CD4-positive, alpha-beta T cell (primary cell): ENCODE data around the gene IPO11. TPM values are rescaled to one million over a fixed set of nuclear protein-coding genes. Genes with fewer than 3 reads are reported as not detected.

Source experiments
- ATAC-seq: fragments of 200-7000 bp; cut with Tn5 transposase; one replicate; pipeline ENCODE4 v1.10.0; 2022; ENCODE audit warnings: mild to moderate bottlenecking; ENCODE audit not compliant: poor library complexity
- CTCF ChIA-PET: fragments of 350-600 bp; sonication (Branson Sonifier 250); formaldehyde crosslinking; loops from one replicate; lab custom pipeline; 2021; ENCODE audit warnings: antibody characterized with exemption, inconsistent platforms; lab: Charles Lee
- POLR2A ChIA-PET: fragments of 350-600 bp; sonication (Branson Sonifier 250); formaldehyde crosslinking; loops from one replicate; lab custom pipeline; 2021; ENCODE audit warnings: antibody characterized with exemption, inconsistent platforms; lab: Charles Lee
- DNase-seq, 14 experiments: peaks; one replicate each; pipeline ENCODE4 v3.0.0-alpha.2; 2013 to 2020; ENCODE audit warnings: mixed read lengths in 2 of 14
- H3K27ac ChIP-seq, 2 donors: one replicate each; pipeline versions ENCODE4 v1.5.1 to v1.7.0; 2013; ENCODE audit warnings: low read length in 2 of 2, low read depth in 1 of 2, mild to moderate bottlenecking in 1 of 2
- H3K27me3 ChIP-seq, 2 experiments: 1 replicate in 1 of 2; 2 replicates in 1 of 2; pipeline versions ENCODE4 v1.6.1 to v1.7.0; 2013; ENCODE audit warnings: low read length in 2 of 2, control low read depth in 1 of 2, mild to moderate bottlenecking in 1 of 2, moderate library complexity in 1 of 2; ENCODE audit not compliant: insufficient read depth in 2 of 2, control insufficient read depth in 1 of 2
- H3K36me3 ChIP-seq: one replicate; pipeline ENCODE4 v1.6.1; 2013; ENCODE audit warnings: low read length, control low read depth; ENCODE audit not compliant: insufficient read depth
- H3K4me1 ChIP-seq: one replicate; pipeline ENCODE4 v1.6.1; 2013; ENCODE audit warnings: low read length, control low read depth; ENCODE audit not compliant: insufficient read depth
- H3K4me3 ChIP-seq: one replicate; pipeline ENCODE4 v1.5.1; 2013; ENCODE audit warnings: mild to moderate bottlenecking, low read length, moderate library complexity
- H3K9me3 ChIP-seq, 2 experiments: 1 replicate in 1 of 2; 2 replicates in 1 of 2; pipeline versions ENCODE4 v1.6.1 to v1.7.0; 2013; ENCODE audit warnings: low read length in 2 of 2, mild to moderate bottlenecking in 2 of 2, control low read depth in 1 of 2, moderate library complexity in 1 of 2; ENCODE audit not compliant: control insufficient read depth in 1 of 2, insufficient read depth in 1 of 2
- H3K27ac Mint-ChIP-seq: one replicate; pipeline ENCODE4 v1.8.0; 2020; ENCODE audit warnings: mixed read lengths
- H3K27me3 Mint-ChIP-seq: one replicate; pipeline ENCODE4 v1.8.0; 2021; ENCODE audit warnings: mixed read lengths
- H3K36me3 Mint-ChIP-seq: one replicate; pipeline ENCODE4 v1.8.0; 2021; ENCODE audit warnings: low read depth, mixed read lengths
- H3K4me1 Mint-ChIP-seq: one replicate; pipeline ENCODE4 v1.8.0; 2021; ENCODE audit warnings: low read depth, mixed read lengths
- H3K4me3 Mint-ChIP-seq: one replicate; pipeline ENCODE4 v1.8.0; 2020; ENCODE audit warnings: mild to moderate bottlenecking, mixed read lengths
- H3K9me3 Mint-ChIP-seq: one replicate; pipeline ENCODE4 v1.8.0; 2020; ENCODE audit warnings: mixed read lengths
- intact Hi-C, 2 experiments: fragments of 100-400 bp; cut with DNase I in 1 of 2; cut with micrococcal nuclease in 1 of 2; formaldehyde crosslinking; loops; one replicate each; pipeline versions ENCODE4 v1.15.1 to v1.9.0; 2023 to 2025; cut with DNase I, micrococcal nuclease
- total RNA-seq, 174 experiments: library from RNA in 2 of 174; stranded (reverse) in 2 of 174; gene quantifications; one replicate each; pipeline ENCODE4 v1.2.3 and lab custom pipeline; 2021 to 2026
- TF ChIP-seq, protein P1 (sequence below): fragments of 200-600 bp; IDR thresholded peaks from one replicate; pipeline ENCODE4 v1.8.0; 2022; ENCODE audit warnings: antibody characterized with exemption, mild to moderate bottlenecking

The IPO11 gene
- total RNA-seq, 2 experiments from 2014 or later: 15.1 to 16.1 TPM

- H3K27ac Mint-ChIP-seq: no peak overlapping the region
- no peaks in the 10 kb centered on the region for H3K9me3 Mint-ChIP-seq
- ATAC-seq (no peak), DNase-seq (no peak)
- Histone ChIP-seq H3K27ac (no peak overlapping the region), H3K4me1 (no peaks in the 10 kb centered on the region), H3K27me3 (no peaks in the 10 kb centered on the region), H3K9me3 (no peaks in the 10 kb centered on the region), H3K4me3 (no peak overlapping the region), H3K36me3 (peaks cover 29% of the 10 kb centered on the region)
- no peak overlapping the region for H3K4me3 Mint-ChIP-seq
- intact Hi-C loops: no loop called here
- H3K27me3 Mint-ChIP-seq: no peaks in the 10 kb centered on the region
- POLR2A ChIA-PET: no interaction called here
- H3K36me3 Mint-ChIP-seq: peaks cover 62% of the 10 kb centered on the region
- H3K4me1 Mint-ChIP-seq: no peaks in the 10 kb centered on the region
- TF ChIP-seq, protein P1, sequence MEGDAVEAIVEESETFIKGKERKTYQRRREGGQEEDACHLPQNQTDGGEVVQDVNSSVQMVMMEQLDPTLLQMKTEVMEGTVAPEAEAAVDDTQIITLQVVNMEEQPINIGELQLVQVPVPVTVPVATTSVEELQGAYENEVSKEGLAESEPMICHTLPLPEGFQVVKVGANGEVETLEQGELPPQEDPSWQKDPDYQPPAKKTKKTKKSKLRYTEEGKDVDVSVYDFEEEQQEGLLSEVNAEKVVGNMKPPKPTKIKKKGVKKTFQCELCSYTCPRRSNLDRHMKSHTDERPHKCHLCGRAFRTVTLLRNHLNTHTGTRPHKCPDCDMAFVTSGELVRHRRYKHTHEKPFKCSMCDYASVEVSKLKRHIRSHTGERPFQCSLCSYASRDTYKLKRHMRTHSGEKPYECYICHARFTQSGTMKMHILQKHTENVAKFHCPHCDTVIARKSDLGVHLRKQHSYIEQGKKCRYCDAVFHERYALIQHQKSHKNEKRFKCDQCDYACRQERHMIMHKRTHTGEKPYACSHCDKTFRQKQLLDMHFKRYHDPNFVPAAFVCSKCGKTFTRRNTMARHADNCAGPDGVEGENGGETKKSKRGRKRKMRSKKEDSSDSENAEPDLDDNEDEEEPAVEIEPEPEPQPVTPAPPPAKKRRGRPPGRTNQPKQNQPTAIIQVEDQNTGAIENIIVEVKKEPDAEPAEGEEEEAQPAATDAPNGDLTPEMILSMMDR: no peak
- CTCF ChIA-PET: interaction anchor here (1.5 kb wide), 1 partner anchor 12 kb away, joined by 5 read pairs; no protein-coding TSS in a partner anchor
Observed at GRCh38 chr5:62486672-62487071, 74.1 kb downstream of the IPO11 start.

- ATAC-seq (no peak), DNase-seq (no peak)
- ChIA-PET POLR2A (no interaction called here), CTCF (no interaction called here)
- Histone ChIP-seq H3K4me3 (no peak overlapping the region), H3K9me3 (no peaks in the 10 kb centered on the region), H3K27me3 (no peaks in the 10 kb centered on the region), H3K4me1 (no peaks in the 10 kb centered on the region), H3K27ac (no peak overlapping the region), H3K36me3 (peaks cover 31% of the 10 kb centered on the region)
- TF ChIP-seq, protein P1: no peak
- H3K27ac Mint-ChIP-seq: no peak overlapping the region
- H3K9me3 Mint-ChIP-seq: no peaks in the 10 kb centered on the region
- peaks cover 66% of the 10 kb centered on the region for H3K36me3 Mint-ChIP-seq
- no peaks in the 10 kb centered on the region for H3K27me3 Mint-ChIP-seq
- no peaks in the 10 kb centered on the region for H3K4me1 Mint-ChIP-seq
- intact Hi-C loops: no loop called here
- H3K4me3 Mint-ChIP-seq: no peak overlapping the region
Observed at GRCh38 chr5:62488531-62488930, 76.0 kb downstream of the IPO11 start.

GRCh38 chr5:62489471-62489870, 76.9 kb downstream of the IPO11 start:
- no peak overlapping the region for H3K27ac ChIP-seq
- H3K9me3 ChIP-seq: no peaks in the 10 kb centered on the region
- Mint-ChIP-seq H3K4me3 (no peak overlapping the region), H3K27me3 (no peaks in the 10 kb centered on the region), H3K9me3 (no peaks in the 10 kb centered on the region), H3K27ac (no peak overlapping the region), H3K4me1 (no peaks in the 10 kb centered on the region), H3K36me3 (peaks cover 60% of the 10 kb centered on the region)
- no peak overlapping the region for H3K4me3 ChIP-seq
- no peak for DNase-seq
- ChIA-PET CTCF (no interaction called here), POLR2A (no interaction called here)
- intact Hi-C loops: no loop called here
- H3K4me1 ChIP-seq: no peaks in the 10 kb centered on the region
- no peak for ATAC-seq
- TF ChIP-seq, protein P1: no peak
- H3K27me3 ChIP-seq: no peaks in the 10 kb centered on the region
- H3K36me3 ChIP-seq: peaks cover 31% of the 10 kb centered on the region
